ENCODE results near the gene RALGDS. TPM values are rescaled to one million over a fixed set of nuclear protein-coding genes. Genes with fewer than 3 reads are reported as not detected.
"Not testable (repeated sequence)": the region's sequence is repeated elsewhere in the genome, so short reads cannot be mapped to it uniquely, and the experiment has no call there.

RALGDS gene
- total RNA-seq, 2 experiments from 2014 or later = 103 to 114 TPM

DNA sequence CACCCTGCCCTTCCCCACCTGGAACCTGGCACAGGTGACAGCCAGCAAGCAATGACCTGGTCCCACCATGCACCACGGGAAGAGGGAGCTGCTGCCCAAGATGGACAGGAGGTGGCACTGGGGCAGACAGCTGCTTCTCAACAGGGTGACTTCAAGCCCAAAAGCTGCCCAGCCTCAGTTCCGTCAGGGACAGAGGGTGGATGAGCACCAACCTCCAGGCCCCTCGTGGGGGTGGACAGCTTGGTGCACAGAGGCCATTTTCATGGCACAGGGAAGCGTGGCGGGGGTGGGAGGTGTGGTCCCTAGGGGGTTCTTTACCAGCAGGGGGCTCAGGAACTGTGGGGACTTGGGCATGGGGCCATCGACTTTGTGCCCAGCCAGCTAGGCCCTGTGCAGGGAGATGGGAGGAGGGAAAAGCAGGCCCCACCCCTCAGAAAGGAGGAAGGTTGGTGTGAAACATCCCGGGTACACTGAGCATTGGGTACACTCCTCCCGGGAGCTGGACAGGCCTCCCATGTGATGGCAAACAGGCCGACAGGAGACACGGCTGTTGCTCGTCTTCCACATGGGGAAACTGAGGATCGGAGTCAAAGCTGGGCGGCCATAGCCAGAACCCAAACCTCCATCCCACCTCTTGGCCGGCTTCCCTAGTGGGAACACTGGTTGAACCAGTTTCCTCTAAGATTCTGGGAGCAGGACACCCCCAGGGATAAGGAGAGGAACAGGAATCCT lies 57.4 kb downstream of the RALGDS start:
- Mint-ChIP-seq H3K4me3 (no peak overlapping the region), H3K36me3 (no peaks in the 10 kb centered on the region), H3K4me1 (peaks cover 28% of the 10 kb centered on the region), H3K9me3 (ENCODE audit: low read depth) (no peaks in the 10 kb centered on the region), H3K27me3 (no peaks in the 10 kb centered on the region), H3K27ac (no peak overlapping the region)
- CTCF ChIA-PET = interaction anchor here (0.9 to 1.0 kb wide), 2 partner anchors 41 to 84 kb away, joined by 3 to 4 read pairs; no protein-coding TSS in a partner anchor
- DNase-seq (no peak), ATAC-seq (no peak)

DNA sequence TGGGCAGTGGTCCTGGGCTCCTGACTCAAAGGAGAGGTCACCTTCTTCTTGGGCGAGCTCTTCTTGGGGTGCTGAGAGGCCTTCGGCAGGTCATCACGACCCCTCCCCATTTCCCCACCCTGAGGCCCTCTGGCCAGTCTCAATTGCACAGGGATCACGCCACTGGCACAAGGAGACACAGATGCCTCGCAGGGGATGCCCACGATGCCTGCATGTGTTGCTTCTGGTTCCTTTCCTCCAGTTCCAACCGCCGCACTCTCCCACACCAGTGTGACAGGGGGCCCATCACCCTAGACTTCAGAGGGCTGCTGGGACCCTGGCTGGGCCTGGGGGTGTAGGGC lies 57.9 kb downstream of the RALGDS start:
- Mint-ChIP-seq H3K4me1 (peaks cover 33% of the 10 kb centered on the region), H3K27me3 (no peaks in the 10 kb centered on the region), H3K27ac (no peak overlapping the region), H3K9me3 (ENCODE audit: low read depth) (no peaks in the 10 kb centered on the region), H3K4me3 (no peak overlapping the region), H3K36me3 (no peaks in the 10 kb centered on the region)
- DNase-seq (no peak), ATAC-seq (no peak)
- CTCF ChIA-PET = interaction anchor here (0.9 kb wide), 1 partner anchor 84 kb away, joined by 3 read pairs; no protein-coding TSS in a partner anchor

DNA sequence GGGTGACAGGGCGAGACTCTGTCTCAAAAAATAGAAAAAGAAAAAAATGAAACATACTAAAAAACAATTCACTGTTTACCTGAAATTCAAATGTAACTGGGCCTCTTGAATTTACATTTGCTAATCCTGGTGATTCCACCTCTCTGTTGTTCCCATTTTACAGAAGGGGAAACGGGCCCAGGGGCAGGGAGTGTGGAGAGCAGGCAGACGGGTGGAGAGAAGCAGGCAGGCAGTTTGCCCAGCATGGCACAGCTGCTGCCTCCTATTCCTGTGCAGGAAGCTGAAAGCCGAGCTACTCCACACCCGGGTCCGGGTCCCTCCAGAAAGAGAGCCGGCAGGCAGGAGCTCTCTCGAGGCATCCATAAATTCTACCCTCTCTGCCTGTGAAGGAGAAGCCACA lies 58.5 kb downstream of the RALGDS start:
- H3K4me1 Mint-ChIP-seq = peaks cover 39% of the 10 kb centered on the region
- DNase-seq; H3K27me3 Mint-ChIP-seq; H3K36me3 Mint-ChIP-seq; CTCF ChIA-PET; H3K4me3 Mint-ChIP-seq; ATAC-seq; H3K9me3 Mint-ChIP-seq (ENCODE audit: low read depth); H3K27ac Mint-ChIP-seq: not testable (repeated sequence)

- CTCF ChIA-PET = interaction anchor here (0.7 to 5.6 kb wide), 2 partner anchors 82 to 356 kb away, joined by 3 to 28 read pairs; no protein-coding TSS in a partner anchor
- not testable (repeated sequence) for H3K27ac Mint-ChIP-seq; H3K36me3 Mint-ChIP-seq; H3K9me3 Mint-ChIP-seq (ENCODE audit: low read depth); DNase-seq; H3K27me3 Mint-ChIP-seq; H3K4me3 Mint-ChIP-seq; ATAC-seq
- peaks cover 45% of the 10 kb centered on the region for H3K4me1 Mint-ChIP-seq
Measured at GRCh38 chr9:133061764-133062145, 59.3 kb downstream of the RALGDS start, which contains the start of gene CEL. Gene CEL (plus strand): TSS chr9:133061981. CDS start chr9:133062003, 22 bp downstream.

- H3K36me3 Mint-ChIP-seq; H3K27ac Mint-ChIP-seq; H3K9me3 Mint-ChIP-seq (ENCODE audit: low read depth); H3K4me3 Mint-ChIP-seq; H3K27me3 Mint-ChIP-seq; ATAC-seq; DNase-seq: not testable (repeated sequence)
- CTCF ChIA-PET = interaction anchor here (0.7 to 5.6 kb wide), 4 partner anchors 12 to 356 kb away, joined by 3 to 28 read pairs (median 8); no protein-coding TSS in a partner anchor
- peaks cover 49% of the 10 kb centered on the region for H3K4me1 Mint-ChIP-seq
Measured at GRCh38 chr9:133061019-133061763, 59.8 kb downstream of the RALGDS start.

DNA sequence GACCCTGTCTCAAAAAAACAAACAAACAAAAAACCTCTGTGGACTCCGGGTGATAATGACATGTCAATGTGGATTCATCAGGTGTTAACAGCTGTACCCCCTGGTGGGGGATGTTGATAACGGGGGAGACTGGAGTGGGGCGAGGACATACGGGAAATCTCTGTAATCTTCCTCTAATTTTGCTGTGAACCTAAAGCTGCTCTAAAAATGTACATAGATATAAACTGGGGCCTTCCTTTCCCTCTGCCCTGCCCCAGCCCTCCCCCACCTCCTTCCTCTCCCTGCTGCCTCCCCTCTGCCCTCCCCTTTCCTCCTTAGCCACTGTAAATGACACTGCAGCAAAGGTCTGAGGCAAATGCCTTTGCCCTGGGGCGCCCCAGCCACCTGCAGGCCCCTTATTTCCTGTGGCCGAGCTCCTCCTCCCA lies 60.6 kb downstream of the RALGDS start:
- Mint-ChIP-seq H3K4me1 (peaks cover 50% of the 10 kb centered on the region), H3K9me3 (ENCODE audit: low read depth) (no peaks in the 10 kb centered on the region), H3K27me3 (no peaks in the 10 kb centered on the region), H3K27ac (peak overlapping the region; percentile 81), H3K4me3 (no peak overlapping the region), H3K36me3 (peaks cover 7% of the 10 kb centered on the region)
- peak; percentile 37 for ATAC-seq
- CTCF ChIA-PET = interaction anchor here (0.9 to 5.6 kb wide), 7 partner anchors 12 to 83 kb away, joined by 3 to 28 read pairs (median 4); partner anchors contain the start of gene GTF3C5
- DNase-seq = no peak

GRCh38 chr9:133059623-133060022 lies 61.4 kb downstream of the RALGDS start:
- CTCF ChIA-PET = interaction anchor here (0.6 to 5.6 kb wide), 9 partner anchors 11 to 422 kb away, joined by 3 to 28 read pairs (median 3); partner anchors contain the start of gene GTF3C5

GRCh38 chr9:133058550-133059320 lies 62.3 kb downstream of the RALGDS start:
- peaks cover 50% of the 10 kb centered on the region for H3K4me1 Mint-ChIP-seq
- H3K27ac Mint-ChIP-seq = peak overlapping the region; percentile 81
- H3K36me3 Mint-ChIP-seq = peaks cover 13% of the 10 kb centered on the region
- no peaks in the 10 kb centered on the region for H3K27me3 Mint-ChIP-seq
- peak overlapping the region; percentile 4 for H3K4me3 Mint-ChIP-seq
- CTCF ChIA-PET = interaction anchor here (0.6 to 5.6 kb wide), 5 partner anchors 28 to 423 kb away, joined by 3 to 28 read pairs (median 4); partner anchors contain the start of gene GTF3C5
- peak; percentile 59 for ATAC-seq
- peak; percentile 67 for DNase-seq
- H3K9me3 Mint-ChIP-seq (ENCODE audit: low read depth) = no peaks in the 10 kb centered on the region

More at GRCh38 chr9:133059623-133060022, 61.4 kb downstream of the RALGDS start:
- no peak overlapping the region for H3K4me3 Mint-ChIP-seq
- H3K4me1 Mint-ChIP-seq = peaks cover 50% of the 10 kb centered on the region
- no peaks in the 10 kb centered on the region for H3K9me3 Mint-ChIP-seq (ENCODE audit: low read depth)
- no peak for DNase-seq
- H3K27me3 Mint-ChIP-seq = no peaks in the 10 kb centered on the region
- H3K36me3 Mint-ChIP-seq = peaks cover 7% of the 10 kb centered on the region
- no peak for ATAC-seq
- peak overlapping the region; percentile 81 for H3K27ac Mint-ChIP-seq

GRCh38 chr9:133058071-133058470 lies 63.0 kb downstream of the RALGDS start:
- CTCF ChIA-PET = interaction anchor here (0.9 to 5.6 kb wide), 4 partner anchors 36 to 90 kb away, joined by 3 to 28 read pairs (median 8); no protein-coding TSS in a partner anchor
- no peaks in the 10 kb centered on the region for H3K27me3 Mint-ChIP-seq
- ATAC-seq = no peak
- DNase-seq = no peak
- H3K9me3 Mint-ChIP-seq (ENCODE audit: low read depth) = no peaks in the 10 kb centered on the region
- peaks cover 16% of the 10 kb centered on the region for H3K36me3 Mint-ChIP-seq
- H3K4me3 Mint-ChIP-seq = no peak overlapping the region
- peak overlapping the region; percentile 81 for H3K27ac Mint-ChIP-seq
- H3K4me1 Mint-ChIP-seq = peaks cover 47% of the 10 kb centered on the region

DNA sequence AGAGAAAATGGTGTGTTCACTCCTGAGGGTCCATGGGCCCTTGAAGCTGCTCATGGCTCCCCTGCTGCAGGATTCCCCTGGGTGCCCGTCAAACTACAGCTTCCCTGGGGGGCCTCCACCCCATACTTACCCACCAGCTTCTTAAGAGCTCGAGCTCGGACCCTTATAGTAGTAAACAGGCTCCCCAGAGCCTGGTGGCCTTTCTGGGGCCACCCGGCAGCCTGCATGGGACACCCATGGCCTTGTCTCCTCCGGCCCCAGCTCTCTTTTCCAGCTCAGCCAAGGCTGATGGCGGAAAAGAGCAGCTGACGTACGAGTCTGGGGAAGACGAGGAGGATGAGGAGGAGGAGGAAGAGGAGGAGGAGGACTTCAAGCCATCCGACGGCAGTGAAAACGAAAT lies 63.5 kb downstream of the RALGDS start:
- CTCF ChIA-PET = interaction anchor here (0.9 to 5.6 kb wide), 4 partner anchors 34 to 90 kb away, joined by 3 to 28 read pairs (median 4); no protein-coding TSS in a partner anchor
- ATAC-seq (no peak), DNase-seq (no peak)
- peaks cover 46% of the 10 kb centered on the region for H3K4me1 Mint-ChIP-seq
- peak overlapping the region; percentile 81 for H3K27ac Mint-ChIP-seq
- no peaks in the 10 kb centered on the region for H3K27me3 Mint-ChIP-seq
- H3K4me3 Mint-ChIP-seq = no peak overlapping the region
- H3K36me3 Mint-ChIP-seq = peaks cover 17% of the 10 kb centered on the region
- no peaks in the 10 kb centered on the region for H3K9me3 Mint-ChIP-seq (ENCODE audit: low read depth)

DNA sequence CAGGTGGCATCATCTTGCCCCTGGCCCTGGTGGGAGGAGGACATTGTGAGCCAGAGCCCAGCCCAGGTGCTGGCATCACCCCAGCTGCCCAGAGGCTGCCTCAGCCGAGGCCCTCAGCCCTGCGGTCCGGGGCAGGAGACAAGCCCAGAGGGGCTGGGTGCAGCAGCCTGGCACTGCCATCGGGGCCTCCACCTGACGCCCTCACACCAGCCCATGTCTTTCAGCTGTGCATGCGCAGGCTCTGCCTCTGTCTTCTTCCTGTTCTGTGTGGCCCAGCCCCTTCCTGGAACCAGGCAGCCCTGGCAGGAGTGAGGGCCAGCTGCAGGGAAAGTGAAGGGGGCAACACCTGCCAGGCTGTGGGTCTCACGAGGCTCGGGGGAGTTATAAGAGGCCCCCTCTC lies 64.0 kb downstream of the RALGDS start:
- Mint-ChIP-seq H3K27me3 (no peaks in the 10 kb centered on the region), H3K4me1 (peaks cover 45% of the 10 kb centered on the region), H3K9me3 (ENCODE audit: low read depth) (no peaks in the 10 kb centered on the region), H3K36me3 (peaks cover 19% of the 10 kb centered on the region), H3K4me3 (no peak overlapping the region), H3K27ac (peak overlapping the region; percentile 81)
- no peak for DNase-seq
- ATAC-seq = no peak
- CTCF ChIA-PET = interaction anchor here (0.9 to 5.6 kb wide), 4 partner anchors 26 to 90 kb away, joined by 3 to 28 read pairs (median 5); partner anchors contain the start of gene GTF3C5

DNA sequence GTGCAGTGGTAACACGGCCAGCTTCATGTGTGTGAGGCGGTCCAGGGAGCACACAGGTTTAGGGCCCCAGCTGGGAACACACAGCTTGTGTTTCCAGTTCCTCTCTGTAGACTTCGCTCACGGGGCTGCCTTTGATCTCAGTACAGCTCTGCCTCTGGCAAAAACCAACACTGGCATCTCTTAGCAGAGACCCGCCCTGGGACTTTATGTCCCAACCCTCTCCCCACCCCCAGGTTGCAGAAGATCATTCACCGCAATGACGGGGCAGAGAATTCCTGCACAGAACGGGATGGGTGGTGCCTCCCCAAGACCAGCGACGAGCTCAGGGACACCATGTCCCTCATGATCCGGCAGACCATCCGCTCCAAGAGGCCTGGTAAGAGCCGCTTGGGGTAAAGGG lies 64.5 kb downstream of the RALGDS start:
- H3K27ac Mint-ChIP-seq = peak overlapping the region; percentile 47
- no peak overlapping the region for H3K4me3 Mint-ChIP-seq
- ATAC-seq = no peak
- H3K4me1 Mint-ChIP-seq = peaks cover 45% of the 10 kb centered on the region
- H3K36me3 Mint-ChIP-seq = peaks cover 19% of the 10 kb centered on the region
- no peaks in the 10 kb centered on the region for H3K9me3 Mint-ChIP-seq (ENCODE audit: low read depth)
- no peak for DNase-seq
- CTCF ChIA-PET = interaction anchor here (1.3 to 5.6 kb wide), 3 partner anchors 26 to 91 kb away, joined by 4 to 28 read pairs (median 6); partner anchors contain the start of gene GTF3C5
- no peaks in the 10 kb centered on the region for H3K27me3 Mint-ChIP-seq

Data from activated CD8-positive, alpha-beta memory T cell treated with anti-CD3 and anti-CD28 coated beads, Interleukin-2, amount 10 ng/mL, durations not matched to agents 7 days and 5 days (primary cell).